AG20443 (cell line): Measurements from ENCODE around the gene HPX.

Experiments
- DNase-seq: peaks from one replicate; pipeline ENCODE4 v3.0.0; 2012; ENCODE audit warnings: low spot score, mixed read lengths

Gene HPX

GRCh38 chr11:6459099-6459450 lies 18.3 kb upstream of the HPX start:
- no peak for DNase-seq

- no peak for DNase-seq
Observed at GRCh38 chr11:6458352-6459098, 17.7 kb upstream of the HPX start.

GRCh38 chr11:6457581-6458320 lies 17.0 kb upstream of the HPX start:
- DNase-seq, result no peak

- no peak for DNase-seq
Observed at GRCh38 chr11:6456361-6457073, 15.7 kb upstream of the HPX start.

GRCh38 chr11:6455070-6455469 lies 14.3 kb upstream of the HPX start:
- DNase-seq, result no peak

GRCh38 chr11:6453152-6453551 lies 12.4 kb upstream of the HPX start:
- no peak for DNase-seq

GRCh38 chr11:6452219-6452618 lies 11.4 kb upstream of the HPX start:
- peak; percentile 57 for DNase-seq

GRCh38 chr11:6448574-6448973 lies 7.8 kb upstream of the HPX start:
- no peak for DNase-seq

- peak; percentile 85 for DNase-seq
Observed at GRCh38 chr11:6443269-6444003, 2.6 kb upstream of the HPX start.

- DNase-seq, result no peak
Observed at GRCh38 chr11:6442441-6442840, 1.7 kb upstream of the HPX start.

- DNase-seq, result peak; percentile 82
Observed at GRCh38 chr11:6438979-6439571, 1.7 kb downstream of the HPX start.

- no peak for DNase-seq
Observed at GRCh38 chr11:6437993-6438392, 2.8 kb downstream of the HPX start.

GRCh38 chr11:6437423-6437822 lies 3.4 kb downstream of the HPX start:
- no peak for DNase-seq

- no peak for DNase-seq
Observed at GRCh38 chr11:6433998-6434660, 6.7 kb downstream of the HPX start.

- DNase-seq, result peak; percentile 76
Observed at GRCh38 chr11:6431861-6432260, 8.9 kb downstream of the HPX start.

- no peak for DNase-seq
Observed at GRCh38 chr11:6427516-6427915, 13.3 kb downstream of the HPX start.

- DNase-seq, result no peak
Observed at GRCh38 chr11:6420677-6421076, 20.1 kb downstream of the HPX start.

- peak; percentile 94 for DNase-seq
Observed at GRCh38 chr11:6419009-6419631, 21.7 kb downstream of the HPX start, which contains the start of gene APBB1. TSS of gene APBB1 (minus strand) at chr11:6419094. CDS start at chr11:6411347, 7,747 bp downstream.

GRCh38 chr11:6418557-6419008 lies 22.2 kb downstream of the HPX start:
- DNase-seq, result no peak

- DNase-seq, result peak; percentile 60
Observed at GRCh38 chr11:6417907-6418556, 22.8 kb downstream of the HPX start.
